SU-DHL-6 (cell line): ENCODE results near the gene EEIG2.

Experiments
- CTCF ChIP-seq: fragments of 200-600 bp; sonication (generic); IDR thresholded peaks from one replicate; pipeline ENCODE4 v1.5.1; 2017; ENCODE audit warnings: antibody characterized with exemption, mild to moderate bottlenecking, low read length, moderate library complexity; ENCODE audit not compliant: insufficient read depth, poor library complexity, severe bottlenecking
- EZH2phosphoT487 ChIP-seq: fragments of 200-600 bp; sonication (generic), shearing (Covaris generic); conservative IDR thresholded peaks from 2 replicates; pipeline ENCODE4 v1.6.1; 2018; ENCODE audit warnings: mild to moderate bottlenecking, antibody characterized with exemption, low read length, moderate library complexity, mixed read lengths

DNA sequence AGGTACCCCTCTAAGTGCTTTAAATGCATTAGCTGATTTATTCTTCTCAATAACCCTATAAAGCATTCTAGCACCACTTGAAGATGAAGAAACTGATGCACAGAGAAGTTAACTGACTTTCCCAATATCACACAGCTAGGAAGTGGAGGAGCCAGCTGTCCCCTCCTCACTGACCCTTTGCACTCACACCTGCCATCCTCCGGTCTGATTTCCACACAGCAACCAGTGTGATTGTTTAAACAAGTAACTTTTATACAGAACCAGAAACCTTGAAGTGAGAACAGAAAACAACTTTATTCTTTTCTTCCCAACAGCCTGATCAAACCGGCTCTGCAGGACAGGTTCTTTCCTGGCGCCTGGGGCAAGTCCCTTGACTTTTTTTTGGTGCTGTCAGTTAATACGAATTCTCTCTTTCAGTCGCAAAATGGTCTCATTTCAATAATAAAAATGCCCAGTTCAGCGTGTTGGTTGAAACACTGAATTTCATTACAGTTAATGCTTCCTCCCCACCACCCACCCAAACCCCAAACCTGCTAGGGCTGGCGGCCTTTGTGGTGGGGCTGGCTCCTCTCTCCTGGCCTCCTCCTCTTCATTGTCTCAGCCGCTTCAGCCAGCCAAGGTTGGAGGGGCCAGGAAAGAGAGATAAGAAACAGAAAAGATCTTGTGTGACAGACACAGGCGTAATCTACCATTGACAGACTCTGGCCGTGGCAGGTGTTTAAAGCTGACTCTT, 26.4 kb upstream of the EEIG2 start:
- TF ChIP-seq CTCF, result no peak
- no peak for TF ChIP-seq EZH2phosphoT487
